Astrocyte of the spinal cord (primary cell): ENCODE data around the gene GNAS-AS1.

Source experiments
- DNase-seq: peaks from one replicate; pipeline ENCODE4 v3.0.0; 2011; ENCODE audit warnings: low read depth, low spot score
- H3K4me3 ChIP-seq: 2 replicates; pipeline ENCODE4 v1.5.1; 2011; ENCODE audit warnings: low read depth, mild to moderate bottlenecking, low read length, moderate library complexity
- CTCF ChIP-seq: IDR thresholded peaks from 2 replicates; pipeline ENCODE4 v1.5.1; 2012; ENCODE audit warnings: low read depth, mild to moderate bottlenecking, low read length, inconsistent platforms
- in situ Hi-C: cut with HindIII; loops from 2 replicates; pipeline ENCODE4 v1.10.0; 2017; ENCODE audit warnings: low sequenced_read_pairs

GNAS-AS1 gene

GRCh38 chr20:58878399-58878798, 27.7 kb upstream of the GNAS-AS1 start:
- no peak overlapping the region for H3K4me3 ChIP-seq
- in situ Hi-C loops, result no loop called here
- no peak for DNase-seq
- TF ChIP-seq CTCF, result no peak

DNA sequence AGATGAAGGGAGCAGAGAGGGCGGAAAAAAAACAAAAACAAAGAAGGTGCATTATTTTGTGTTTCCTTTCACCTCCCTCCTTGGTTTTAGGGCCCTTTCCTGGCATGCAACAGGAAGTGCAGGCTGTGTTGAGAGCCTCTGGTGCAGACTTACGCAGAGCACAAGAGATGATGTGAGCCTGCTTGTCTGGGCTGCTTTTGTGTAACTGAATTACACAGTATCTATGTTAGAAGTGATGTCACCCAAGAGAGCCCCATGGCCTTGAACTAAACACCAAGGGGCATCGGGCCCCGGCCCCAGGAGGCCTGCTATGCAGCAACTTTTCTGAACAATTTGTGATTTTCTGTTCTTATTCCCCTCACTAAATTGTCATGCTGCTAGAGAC, 27.3 kb upstream of the GNAS-AS1 start:
- no peak for TF ChIP-seq CTCF
- no peak overlapping the region for H3K4me3 ChIP-seq
- no peak for DNase-seq
- in situ Hi-C loops, result no loop called here

DNA sequence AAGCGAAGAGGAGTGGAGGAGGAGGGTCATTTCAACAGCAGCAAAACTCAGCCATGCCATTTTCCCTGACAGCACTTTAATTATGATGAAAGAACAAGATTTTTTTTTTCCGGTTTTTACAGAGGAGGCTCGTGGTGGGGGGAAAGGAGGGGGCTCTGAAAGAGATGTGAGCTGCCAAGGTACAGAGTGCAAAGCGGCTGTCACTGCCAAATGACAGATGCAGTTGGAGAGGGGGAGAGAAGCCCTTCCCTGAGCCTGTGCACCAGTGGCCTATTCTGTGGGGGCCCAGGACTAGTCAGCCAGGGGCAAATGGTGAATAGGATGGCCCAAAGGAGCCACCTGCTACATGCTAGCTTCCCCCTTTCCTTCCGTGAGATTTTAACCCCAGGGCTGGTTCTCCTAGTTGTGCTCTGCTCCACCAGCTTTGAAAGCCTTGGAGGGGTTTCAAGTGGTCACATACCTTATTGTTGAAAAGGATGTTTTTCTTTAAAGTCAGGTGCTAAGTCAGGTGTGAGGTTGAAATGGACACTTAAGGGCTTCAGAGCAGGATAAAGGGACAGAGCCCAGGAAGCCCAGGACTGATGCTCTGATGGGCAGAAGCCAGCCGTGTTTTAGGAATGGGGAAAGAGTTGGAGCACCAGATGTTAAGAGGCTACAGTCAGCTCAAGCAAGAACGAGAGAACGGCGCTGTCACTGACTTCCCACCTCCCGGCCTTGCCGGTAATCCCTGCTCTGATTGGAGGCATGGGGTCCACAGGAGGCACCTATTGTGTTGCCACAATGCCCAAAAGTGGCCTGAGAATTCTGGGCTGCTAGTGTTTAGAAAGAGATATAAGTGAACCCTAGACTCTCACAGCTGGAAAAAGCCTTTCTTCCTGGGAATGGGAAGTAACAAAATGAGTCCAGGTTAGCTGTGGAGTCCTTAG, 26.6 kb upstream of the GNAS-AS1 start:
- in situ Hi-C loops, result no loop called here
- no peak for DNase-seq

GRCh38 chr20:58876437-58876836, 25.7 kb upstream of the GNAS-AS1 start:
- no peak overlapping the region for H3K4me3 ChIP-seq
- in situ Hi-C loops, result no loop called here
- TF ChIP-seq CTCF, result no peak
- DNase-seq, result no peak

More for the DNA sequence above, 26.6 kb upstream of the GNAS-AS1 start:
- no peak for TF ChIP-seq CTCF
- no peak overlapping the region for H3K4me3 ChIP-seq

DNA sequence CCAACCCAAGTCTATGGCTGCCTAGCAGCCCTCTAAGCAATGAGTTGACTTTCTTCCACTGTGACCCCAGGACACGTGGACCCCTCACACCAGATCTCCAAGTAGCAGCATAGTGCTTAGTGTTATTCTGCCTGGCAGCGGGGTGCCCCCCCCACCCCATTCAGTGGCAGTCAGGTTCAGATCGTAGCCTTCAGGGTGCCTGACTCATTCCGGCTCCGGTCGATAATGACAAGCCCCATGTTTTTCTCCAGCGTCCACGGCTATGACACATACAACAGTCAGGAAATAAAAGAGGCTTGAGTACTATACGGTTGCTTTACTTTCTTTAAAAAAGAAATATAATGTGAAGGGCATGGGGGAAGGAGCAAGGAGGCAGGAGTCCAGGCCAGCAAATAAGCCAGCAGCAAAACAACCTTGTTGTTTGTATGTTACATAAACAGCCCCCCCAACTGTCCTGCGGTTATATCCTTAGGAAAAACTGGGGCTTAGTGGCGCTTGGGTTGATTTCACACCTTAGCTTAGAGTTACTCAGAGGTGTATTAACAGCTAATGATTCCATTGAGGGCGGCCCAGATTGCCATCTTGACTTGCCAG, 24.9 kb upstream of the GNAS-AS1 start:
- peak; percentile 72 for DNase-seq
- in situ Hi-C loops, result no loop called here
- H3K4me3 ChIP-seq, result no peak overlapping the region
- no peak for TF ChIP-seq CTCF

DNA sequence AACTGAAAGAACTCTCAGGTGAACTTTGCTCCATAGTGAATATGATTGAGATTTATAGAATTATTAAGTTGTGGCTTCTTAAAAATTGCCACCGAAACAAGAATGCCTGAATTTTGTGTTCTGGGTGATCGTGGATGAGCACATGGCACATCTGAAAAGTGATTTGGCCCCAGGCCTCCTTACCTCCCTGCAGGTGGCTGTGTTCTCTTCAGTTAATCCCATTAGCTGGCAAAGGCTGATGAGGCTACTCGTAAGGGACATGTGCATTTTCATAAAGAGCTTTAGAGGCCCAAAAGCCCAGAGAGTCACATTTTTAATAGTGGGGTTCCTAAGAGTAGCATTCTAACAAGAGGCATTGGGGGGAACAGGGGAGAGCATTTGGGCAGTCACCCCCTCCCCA, 24.4 kb upstream of the GNAS-AS1 start:
- H3K4me3 ChIP-seq, result no peak overlapping the region
- in situ Hi-C loops, result no loop called here
- TF ChIP-seq CTCF, result no peak

More for the DNA sequence above, 24.4 kb upstream of the GNAS-AS1 start:
- no peak for DNase-seq
